Mesothelial cell of epicardium (in vitro differentiated cells): Measurements from ENCODE around the gene CIZ1. TPM values are rescaled to one million over a fixed set of nuclear protein-coding genes. Genes with fewer than 3 reads are reported as not detected.

Experiments
- DNase-seq, 2 experiments: peaks; one replicate each; pipeline ENCODE4 v3.0.0; 2021; ENCODE audit warnings: low spot score in 2 of 2; ENCODE audit not compliant: unreplicated experiment in 2 of 2
- H3K27ac Mint-ChIP-seq: 2 replicates; pipeline ENCODE4 v1.8.0; 2021; ENCODE audit warnings: mixed read lengths
- H3K27me3 Mint-ChIP-seq: 2 replicates; pipeline ENCODE4 v1.8.0; 2021; ENCODE audit warnings: low read depth, mixed read lengths
- H3K36me3 Mint-ChIP-seq: 2 replicates; pipeline ENCODE4 v1.8.0; 2021; ENCODE audit warnings: mixed read lengths
- H3K4me1 Mint-ChIP-seq: 2 replicates; pipeline ENCODE4 v1.8.0; 2021; ENCODE audit warnings: mixed read lengths
- H3K4me3 Mint-ChIP-seq: 2 replicates; pipeline ENCODE4 v1.8.0; 2021; ENCODE audit warnings: mild to moderate bottlenecking, moderate library complexity, mixed read lengths
- H3K9me3 Mint-ChIP-seq: 2 replicates; pipeline ENCODE4 v1.8.0; 2021; ENCODE audit warnings: mixed read lengths
- total RNA-seq: library from RNA; stranded (reverse); gene quantifications from 3 replicates; pipeline ENCODE4 v1.2.1, GENCODE V29; 2021
- TF ChIP-seq, protein P1 (sequence below): fragments of 200-600 bp; sonication (generic); IDR thresholded peaks from one replicate; pipeline ENCODE4 v1.5.0; 2021; ENCODE audit warnings: antibody characterized with exemption; ENCODE audit not compliant: unreplicated experiment

Gene CIZ1
- total RNA-seq, 1 donor from 2014 or later: 152 TPM

DNA sequence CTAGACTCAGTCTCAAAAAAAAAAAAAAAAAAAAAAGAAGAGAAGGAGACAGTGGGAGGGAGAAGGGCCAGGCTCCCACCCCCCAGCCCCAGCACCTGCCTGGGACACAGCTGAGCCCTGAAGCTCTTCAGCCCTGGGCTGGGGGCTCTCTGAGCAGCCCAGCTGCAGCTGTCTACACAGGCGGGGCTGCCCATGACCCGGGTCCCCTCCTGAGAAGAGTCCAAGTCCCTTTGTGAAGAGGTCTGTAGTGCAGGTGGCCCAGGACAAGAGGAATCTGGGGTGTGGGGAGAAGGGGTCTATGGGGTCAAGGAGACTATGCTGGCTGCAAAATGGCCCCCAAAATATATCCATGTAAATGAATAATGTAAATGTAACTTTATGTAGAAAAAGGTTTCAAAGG is 48.8 kb downstream of the CIZ1 start:
- no peak overlapping the region for H3K4me3 Mint-ChIP-seq
- H3K27me3 Mint-ChIP-seq: no peaks in the 10 kb centered on the region
- no peaks in the 10 kb centered on the region for H3K9me3 Mint-ChIP-seq
- no peaks in the 10 kb centered on the region for H3K36me3 Mint-ChIP-seq
- DNase-seq: no peak
- H3K27ac Mint-ChIP-seq: no peak overlapping the region
- TF ChIP-seq, protein P1, sequence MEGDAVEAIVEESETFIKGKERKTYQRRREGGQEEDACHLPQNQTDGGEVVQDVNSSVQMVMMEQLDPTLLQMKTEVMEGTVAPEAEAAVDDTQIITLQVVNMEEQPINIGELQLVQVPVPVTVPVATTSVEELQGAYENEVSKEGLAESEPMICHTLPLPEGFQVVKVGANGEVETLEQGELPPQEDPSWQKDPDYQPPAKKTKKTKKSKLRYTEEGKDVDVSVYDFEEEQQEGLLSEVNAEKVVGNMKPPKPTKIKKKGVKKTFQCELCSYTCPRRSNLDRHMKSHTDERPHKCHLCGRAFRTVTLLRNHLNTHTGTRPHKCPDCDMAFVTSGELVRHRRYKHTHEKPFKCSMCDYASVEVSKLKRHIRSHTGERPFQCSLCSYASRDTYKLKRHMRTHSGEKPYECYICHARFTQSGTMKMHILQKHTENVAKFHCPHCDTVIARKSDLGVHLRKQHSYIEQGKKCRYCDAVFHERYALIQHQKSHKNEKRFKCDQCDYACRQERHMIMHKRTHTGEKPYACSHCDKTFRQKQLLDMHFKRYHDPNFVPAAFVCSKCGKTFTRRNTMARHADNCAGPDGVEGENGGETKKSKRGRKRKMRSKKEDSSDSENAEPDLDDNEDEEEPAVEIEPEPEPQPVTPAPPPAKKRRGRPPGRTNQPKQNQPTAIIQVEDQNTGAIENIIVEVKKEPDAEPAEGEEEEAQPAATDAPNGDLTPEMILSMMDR: no peak
- peaks cover 20% of the 10 kb centered on the region for H3K4me1 Mint-ChIP-seq

DNA sequence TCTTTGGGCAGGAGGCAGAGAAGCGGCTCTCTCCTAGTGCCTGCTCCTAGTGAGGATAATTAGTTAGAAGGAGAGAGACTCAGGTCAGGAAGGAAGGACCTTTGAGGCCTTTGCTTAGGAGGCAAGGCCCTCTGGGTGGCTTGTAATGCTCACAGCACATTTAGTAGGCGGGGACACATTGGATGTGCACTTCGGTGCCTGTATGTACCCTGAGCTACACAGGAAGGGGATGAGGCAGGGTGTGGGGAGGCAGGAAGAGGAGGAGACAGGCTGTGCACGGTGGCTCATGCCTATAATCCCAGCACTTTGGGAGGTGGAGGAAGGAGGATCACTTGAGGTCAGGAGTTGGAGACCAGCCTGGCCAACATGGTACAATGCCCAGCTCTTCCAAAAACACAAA is 49.3 kb downstream of the CIZ1 start:
- TF ChIP-seq, protein P1: no peak
- DNase-seq: no peak
- Mint-ChIP-seq H3K36me3 (no peaks in the 10 kb centered on the region), H3K27ac (no peak overlapping the region), H3K27me3 (no peaks in the 10 kb centered on the region), H3K4me1 (peaks cover 20% of the 10 kb centered on the region), H3K4me3 (no peak overlapping the region), H3K9me3 (no peaks in the 10 kb centered on the region)

DNA sequence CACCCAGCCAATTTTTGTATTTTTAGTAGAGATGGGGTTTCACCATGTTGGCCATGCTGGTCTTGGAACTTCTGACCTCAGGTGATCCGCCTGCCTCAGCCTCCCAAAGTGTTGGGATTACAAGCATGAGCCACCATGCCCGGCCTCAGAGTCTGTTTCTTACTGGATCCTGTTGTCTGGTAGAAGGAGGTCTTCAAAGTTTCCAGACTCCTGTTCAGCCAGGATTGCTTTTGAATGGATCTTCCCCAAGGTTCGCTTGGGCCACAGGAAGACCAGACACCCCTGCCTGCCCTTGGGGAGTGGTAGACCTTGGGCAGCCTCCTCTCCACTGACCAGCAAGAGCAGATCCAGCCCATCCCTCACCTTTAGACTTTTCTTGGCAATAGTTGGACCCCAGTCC is 49.8 kb downstream of the CIZ1 start:
- Mint-ChIP-seq H3K9me3 (no peaks in the 10 kb centered on the region), H3K36me3 (no peaks in the 10 kb centered on the region), H3K27me3 (no peaks in the 10 kb centered on the region), H3K4me1 (peaks cover 18% of the 10 kb centered on the region), H3K4me3 (no peak overlapping the region), H3K27ac (no peak overlapping the region)
- TF ChIP-seq, protein P1: no peak
- DNase-seq: no peak

DNA sequence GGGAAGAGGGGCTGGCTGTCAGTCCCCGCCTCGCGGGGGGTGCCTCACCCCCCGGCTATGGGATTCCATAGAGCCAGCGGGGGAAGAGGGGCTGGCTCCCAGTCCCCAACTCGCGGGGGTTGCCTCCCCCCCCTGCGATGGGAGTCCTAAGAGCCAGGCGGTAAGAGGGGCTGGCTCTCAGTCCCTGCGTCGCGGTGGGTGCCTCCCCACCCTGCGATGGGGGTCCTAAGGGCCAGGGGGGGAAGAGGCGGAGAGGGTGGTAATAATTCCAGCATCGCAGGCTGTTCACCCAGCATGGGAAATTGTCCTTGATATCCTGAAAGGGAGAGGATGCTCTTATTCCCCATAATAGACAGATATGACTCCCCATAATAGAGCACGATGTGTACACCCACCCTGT is 51.8 kb downstream of the CIZ1 start:
- Mint-ChIP-seq H3K27me3 (peaks cover 5% of the 10 kb centered on the region), H3K4me3 (no peak overlapping the region), H3K9me3 (peaks cover under 1% of the 10 kb centered on the region), H3K36me3 (no peaks in the 10 kb centered on the region), H3K27ac (no peak overlapping the region), H3K4me1 (peaks cover 13% of the 10 kb centered on the region)
- TF ChIP-seq, protein P1: no peak
- no peak for DNase-seq

DNA sequence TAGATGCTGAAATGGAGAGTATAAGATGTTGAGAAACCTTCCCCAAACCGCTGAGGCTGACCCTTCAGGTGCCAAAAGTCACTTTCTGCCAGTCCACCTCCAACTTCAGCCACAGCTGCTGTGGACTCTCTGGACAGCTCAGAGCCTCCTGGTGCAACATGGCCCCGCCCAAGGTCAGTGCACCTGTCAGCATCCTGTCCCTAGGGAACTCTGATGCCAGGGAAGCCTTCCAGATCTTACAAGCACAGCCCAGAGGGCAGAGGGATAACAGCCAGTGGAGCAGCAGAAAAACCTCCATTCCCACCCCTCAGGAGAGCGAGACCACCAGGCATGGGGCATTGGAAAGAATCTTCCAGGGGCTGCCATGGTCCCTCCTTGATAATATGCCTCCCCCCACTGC is 53.4 kb downstream of the CIZ1 start:
- no peaks in the 10 kb centered on the region for H3K36me3 Mint-ChIP-seq
- TF ChIP-seq, protein P1: no peak
- DNase-seq: no peak
- peaks cover 10% of the 10 kb centered on the region for H3K4me1 Mint-ChIP-seq
- H3K4me3 Mint-ChIP-seq: no peak overlapping the region
- peaks cover 19% of the 10 kb centered on the region for H3K27me3 Mint-ChIP-seq
- H3K27ac Mint-ChIP-seq: no peak overlapping the region
- H3K9me3 Mint-ChIP-seq: peaks cover 8% of the 10 kb centered on the region
